ENCODE measurements around the gene NCAM1.

DNA sequence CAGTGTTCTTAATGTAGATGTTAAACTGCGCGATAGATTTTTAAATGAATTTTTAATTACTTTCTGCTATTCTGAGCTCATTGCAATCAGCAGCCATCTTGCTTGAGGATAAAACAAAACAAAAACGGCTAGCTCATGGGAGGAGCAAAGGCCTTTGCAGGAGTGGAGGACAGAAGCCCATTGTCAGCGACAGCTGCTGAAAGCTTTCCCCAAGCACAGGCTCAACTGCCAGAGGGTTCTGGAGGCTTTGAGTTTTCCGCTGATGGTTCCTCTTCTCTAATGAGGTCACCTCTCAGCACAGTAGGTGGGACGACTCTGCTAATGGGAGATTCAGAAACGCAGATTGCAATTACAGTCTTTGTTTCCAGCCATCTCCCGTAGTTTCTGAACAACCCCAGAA lies 186.0 kb downstream of the NCAM1 start:
- TF ChIP-seq EZH2phosphoT487 (IDR thresholded peaks at IDR 0.05; ENCODE audit: low read length): no peak
- TF ChIP-seq, protein P1, sequence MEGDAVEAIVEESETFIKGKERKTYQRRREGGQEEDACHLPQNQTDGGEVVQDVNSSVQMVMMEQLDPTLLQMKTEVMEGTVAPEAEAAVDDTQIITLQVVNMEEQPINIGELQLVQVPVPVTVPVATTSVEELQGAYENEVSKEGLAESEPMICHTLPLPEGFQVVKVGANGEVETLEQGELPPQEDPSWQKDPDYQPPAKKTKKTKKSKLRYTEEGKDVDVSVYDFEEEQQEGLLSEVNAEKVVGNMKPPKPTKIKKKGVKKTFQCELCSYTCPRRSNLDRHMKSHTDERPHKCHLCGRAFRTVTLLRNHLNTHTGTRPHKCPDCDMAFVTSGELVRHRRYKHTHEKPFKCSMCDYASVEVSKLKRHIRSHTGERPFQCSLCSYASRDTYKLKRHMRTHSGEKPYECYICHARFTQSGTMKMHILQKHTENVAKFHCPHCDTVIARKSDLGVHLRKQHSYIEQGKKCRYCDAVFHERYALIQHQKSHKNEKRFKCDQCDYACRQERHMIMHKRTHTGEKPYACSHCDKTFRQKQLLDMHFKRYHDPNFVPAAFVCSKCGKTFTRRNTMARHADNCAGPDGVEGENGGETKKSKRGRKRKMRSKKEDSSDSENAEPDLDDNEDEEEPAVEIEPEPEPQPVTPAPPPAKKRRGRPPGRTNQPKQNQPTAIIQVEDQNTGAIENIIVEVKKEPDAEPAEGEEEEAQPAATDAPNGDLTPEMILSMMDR (IDR thresholded peaks at IDR 0.05; ENCODE audit: low read length): no peak
